SK-N-SH (cell line): ENCODE results near the gene SYAP1. TPM values are rescaled to one million over a fixed set of nuclear protein-coding genes. Genes with fewer than 3 reads are reported as not detected.

ENCODE experiments used
- CTCF ChIA-PET: fragments of 300-600, 350-600 bp; formaldehyde crosslinking; extraction: SDS; loops from one replicate; lab custom pipeline; 2021; lab: Yijun Ruan, JAX
- POLR2A ChIA-PET: fragments of 350-600 bp; sonication (Branson Sonifier 250); formaldehyde crosslinking; extraction: SDS; loops from one replicate; lab custom pipeline; 2020; ENCODE audit warnings: antibody characterized with exemption, inconsistent platforms; lab: Yijun Ruan, JAX
- DNase-seq: peaks from one replicate; pipeline ENCODE4 v3.0.0; 2012
- H2AFZ ChIP-seq: fragments of 200-600 bp; sonication (generic); 2 replicates; pipeline ENCODE4 v1.8.1; 2016; ENCODE audit warnings: antibody characterized with exemption, mild to moderate bottlenecking, low read depth
- H3F3A ChIP-seq: fragments of 200-600 bp; sonication (generic); replicated peaks from 2 replicates; pipeline ENCODE3; 2016; ENCODE audit warnings: antibody characterized with exemption, mild to moderate bottlenecking; ENCODE audit not compliant: insufficient read depth
- H3K27ac ChIP-seq, 2 experiments: fragments of 200-500 bp in 1 of 2; fragments of 200-600 bp in 1 of 2; sonication (Bioruptor generic) in 1 of 2; sonication (generic), shearing (Covaris generic) in 1 of 2; 2 replicates each; pipeline versions ENCODE4 v1.5.1 to v1.6.1; 2014 to 2016; ENCODE audit warnings: low read depth in 2 of 2, inconsistent platforms in 1 of 2, low read length in 1 of 2, mild to moderate bottlenecking in 1 of 2, mixed read lengths in 1 of 2
- H3K27me3 ChIP-seq: fragments of 200-600 bp; sonication (generic), shearing (Covaris generic); 2 replicates; pipeline ENCODE4 v1.6.1; 2016; ENCODE audit warnings: mixed run types; ENCODE audit not compliant: insufficient read depth
- H3K36me3 ChIP-seq, 2 experiments: fragments of 200-500 bp in 1 of 2; fragments of 200-600 bp in 1 of 2; sonication (Bioruptor generic) in 1 of 2; sonication (generic) in 1 of 2; replicated peaks in 1 of 2; 2 replicates each; pipeline versions ENCODE3 to v1.5.1; 2014 to 2016; ENCODE audit warnings: low read length in 1 of 2, mild to moderate bottlenecking in 1 of 2; ENCODE audit not compliant: insufficient read depth in 2 of 2, control insufficient read depth in 1 of 2
- H3K4me1 ChIP-seq, 2 experiments: fragments of 200-500 bp in 1 of 2; fragments of 200-600 bp in 1 of 2; sonication (Bioruptor generic) in 1 of 2; sonication (generic), shearing (Covaris generic) in 1 of 2; 2 replicates each; pipeline versions ENCODE4 v1.5.1 to v1.6.1; 2014 to 2016; ENCODE audit warnings: low read depth in 1 of 2, low read length in 1 of 2, mixed run types in 1 of 2; ENCODE audit not compliant: insufficient read depth in 2 of 2, control insufficient read depth in 1 of 2
- H3K4me2 ChIP-seq: fragments of 200-600 bp; sonication (generic), shearing (Covaris generic); 2 replicates; pipeline ENCODE4 v1.6.1; 2017; ENCODE audit warnings: mixed run types
- H3K4me3 ChIP-seq, 2 experiments: fragments of 200-500 bp in 1 of 2; fragments of 200-600 bp in 1 of 2; sonication (Bioruptor generic) in 1 of 2; sonication (generic), shearing (Covaris generic) in 1 of 2; 2 replicates each; pipeline versions ENCODE4 v1.5.1 to v1.8.1; 2014 to 2016; ENCODE audit warnings: low read depth in 2 of 2, inconsistent platforms in 1 of 2, low read length in 1 of 2, mild to moderate bottlenecking in 1 of 2, mixed read lengths in 1 of 2, moderate library complexity in 1 of 2
- H3K79me2 ChIP-seq: fragments of 200-600 bp; sonication (generic); 2 replicates; pipeline ENCODE4 v1.8.1; 2017; ENCODE audit warnings: mild to moderate bottlenecking; ENCODE audit not compliant: insufficient read depth
- H3K9ac ChIP-seq: fragments of 200-600 bp; sonication (generic); 2 replicates; pipeline ENCODE4 v1.6.1; 2017; ENCODE audit warnings: mixed run types
- H3K9me2 ChIP-seq: fragments of 200-600 bp; sonication (generic); 2 replicates; pipeline ENCODE4 v1.6.1; 2017; ENCODE audit warnings: mixed run types
- H3K9me3 ChIP-seq: fragments of 200-600 bp; sonication (generic); 2 replicates; pipeline ENCODE4 v1.6.1; 2017; ENCODE audit warnings: mixed run types, mild to moderate bottlenecking, moderate library complexity
- H4K20me1 ChIP-seq: fragments of 200-600 bp; sonication (generic); 2 replicates; pipeline ENCODE4 v1.6.1; 2017; ENCODE audit warnings: mild to moderate bottlenecking, mixed run types; ENCODE audit not compliant: insufficient read depth
- CTCF ChIP-seq: fragments of 200-600 bp; sonication (generic); IDR thresholded peaks from 2 replicates; pipeline ENCODE4 v1.6.1; 2017; ENCODE audit warnings: antibody characterized with exemption, mild to moderate bottlenecking, moderate library complexity
- ELF1 ChIP-seq: IDR thresholded peaks from 2 replicates; pipeline ENCODE4 v1.4.0; 2012
- EP300 ChIP-seq, 2 experiments: IDR thresholded peaks; 2 replicates each; pipeline versions ENCODE4 v1.4.0 to v1.6.1; 2012; ENCODE audit warnings: borderline replicate concordance in 1 of 2, low read depth in 1 of 2, low read length in 1 of 2
- GABPA ChIP-seq: IDR thresholded peaks from 2 replicates; pipeline ENCODE4 v1.4.0; 2012; ENCODE audit warnings: low read depth, mild to moderate bottlenecking
- JUND ChIP-seq: IDR thresholded peaks from 2 replicates; pipeline ENCODE4 v1.4.0; 2012
- MEF2A ChIP-seq: IDR thresholded peaks from 2 replicates; pipeline ENCODE4 v1.4.0; 2012; ENCODE audit warnings: low read depth, borderline replicate concordance
- NFIC ChIP-seq: IDR thresholded peaks from 2 replicates; pipeline ENCODE4 v1.4.0; 2012; ENCODE audit warnings: borderline replicate concordance
- NRF1 ChIP-seq: IDR thresholded peaks from 2 replicates; pipeline ENCODE4 v1.6.1; 2012; ENCODE audit warnings: low read depth, mild to moderate bottlenecking, low read length
- RFX5 ChIP-seq: IDR thresholded peaks from 2 replicates; pipeline ENCODE4 v1.6.1; 2012; ENCODE audit warnings: mild to moderate bottlenecking, improper control_type of control experiment, low read length
- TAF1 ChIP-seq: IDR thresholded peaks from 2 replicates; pipeline ENCODE4 v1.6.1; 2012; ENCODE audit warnings: low read depth, mild to moderate bottlenecking, low read length, moderate library complexity, borderline replicate concordance
- TCF12 ChIP-seq: IDR thresholded peaks from 2 replicates; pipeline ENCODE4 v1.4.0; 2012
- TEAD4 ChIP-seq: IDR thresholded peaks from 2 replicates; pipeline ENCODE4 v1.4.0; 2012; ENCODE audit warnings: mild to moderate bottlenecking, borderline replicate concordance; ENCODE audit not compliant: insufficient read depth
- ZBTB33 ChIP-seq: IDR thresholded peaks from 2 replicates; pipeline ENCODE4 v1.4.0; 2012; ENCODE audit warnings: low read depth, borderline replicate concordance
- WGBS: methylation state at CpG from one replicate; pipeline ENCODE4 v1.1.6; 2017; ENCODE audit warnings: low lambda C conversion rate; 5-methylcytosine and 5-hydroxymethylcytosine counted together
- polyA plus RNA-seq, 3 experiments: library from polyadenylated mRNA; depleted of rRNA; stranded (reverse); fragments of >200 nt; gene quantifications; 2 replicates each; pipeline ENCODE4 v1.2.3, GENCODE V29; 2012

SYAP1 gene
- polyA plus RNA-seq, 1 of the 3 experiments (the other 2 are of a cell fraction), result 11.9 TPM

GRCh38 chrX:16750136-16750535, 30.7 kb downstream of the SYAP1 start:
- H3F3A ChIP-seq, result no peaks in the 10 kb centered on the region
- H3K27me3 ChIP-seq, result no peaks in the 10 kb centered on the region
- no peaks in the 10 kb centered on the region for H4K20me1 ChIP-seq
- H3K9ac ChIP-seq, result no peak overlapping the region
- CTCF ChIA-PET, result interaction anchor here (1.2 kb wide), 1 partner anchor 110 kb away, joined by 3 read pairs; no protein-coding TSS in a partner anchor
- no peak for DNase-seq
- H3K4me2 ChIP-seq, result no peak overlapping the region
- peaks cover 37 to 49% of the 10 kb centered on the region in 2 experiments for H3K36me3 ChIP-seq
- no peaks in the 10 kb centered on the region for H3K9me2 ChIP-seq
- no peak overlapping the region for H3K4me3 ChIP-seq
- no peak for TF ChIP-seq NRF1
- TF ChIP-seq ELF1, result no peak
- TF ChIP-seq EP300 (IDR thresholded peaks at IDR 0.05; ENCODE audit: borderline replicate concordance in 1 of 2, low read depth in 1 of 2, low read length in 1 of 2), result no peak
- TF ChIP-seq TAF1, result no peak
- TF ChIP-seq RFX5, result no peak
- TF ChIP-seq TCF12, result no peak
- TF ChIP-seq MEF2A, result no peak
- no peak for TF ChIP-seq CTCF
- TF ChIP-seq GABPA, result no peak
- no peak for TF ChIP-seq JUND
- TF ChIP-seq ZBTB33, result no peak
- no peak for TF ChIP-seq NFIC
- H2AFZ ChIP-seq, result no peak overlapping the region
- WGBS, result 90% methylated on average over 7 of the region's 7 CpGs
- POLR2A ChIA-PET, result no interaction called here
- no peaks in the 10 kb centered on the region for H3K4me1 ChIP-seq
- H3K79me2 ChIP-seq, result peaks cover 3% of the 10 kb centered on the region; the same call in 1 of the 2 replicates
- no peak overlapping the region for H3K27ac ChIP-seq
- no peaks in the 10 kb centered on the region for H3K9me3 ChIP-seq

- ChIA-PET CTCF (no interaction called here), POLR2A (no interaction called here)
- Histone ChIP-seq H3K9me2 (no peaks in the 10 kb centered on the region), H3K4me1 (no peaks in the 10 kb centered on the region), H3K4me3 (no peak overlapping the region), H3K9me3 (no peaks in the 10 kb centered on the region), H3K27me3 (no peaks in the 10 kb centered on the region), H3K9ac (no peak overlapping the region), H3K27ac (no peak overlapping the region), H2AFZ (no peak overlapping the region), H3K36me3 (peaks cover 38 to 56% of the 10 kb centered on the region in 2 experiments), H3K4me2 (no peak overlapping the region), H3F3A (no peaks in the 10 kb centered on the region), H4K20me1 (no peaks in the 10 kb centered on the region), H3K79me2 (peaks cover 3% of the 10 kb centered on the region; the same call in 1 of the 2 replicates)
- WGBS, result 97% methylated on average over 2 of the region's 2 CpGs
- DNase-seq, result no peak
- no peak for TF ChIP-seq TEAD4
These were observed 34.6 kb downstream of the SYAP1 start for GRCh38 chrX:16754019-16754418.
